Fibroblast of the aortic adventitia (primary cell): ENCODE results near the gene BRD7. TPM values are rescaled to one million over a fixed set of nuclear protein-coding genes. Genes with fewer than 3 reads are reported as not detected.

ENCODE experiments used
- DNase-seq: peaks from one replicate; pipeline ENCODE4 v3.0.0-alpha.2; 2010; ENCODE audit warnings: low read depth
- H3K4me3 ChIP-seq: 2 replicates; pipeline ENCODE4 v1.5.1; 2011; ENCODE audit warnings: low read depth, mild to moderate bottlenecking, control low read depth, low read length, moderate library complexity
- CTCF ChIP-seq: IDR thresholded peaks from 2 replicates; pipeline ENCODE4 v1.5.1; 2011; ENCODE audit warnings: mild to moderate bottlenecking, low read length, control low read depth, inconsistent platforms; ENCODE audit not compliant: insufficient read depth
- total RNA-seq: library from RNA; depleted of rRNA; stranded (reverse); fragments of >200 nt; gene quantifications from 2 replicates; pipeline ENCODE4 v1.2.3, GENCODE V29; 2012; ENCODE audit warnings: low replicate concordance

BRD7 gene
- total RNA-seq, 1 donor: 34.0 TPM

GRCh38 chr16:50294955-50295354, 73.8 kb downstream of the BRD7 start:
- H3K4me3 ChIP-seq: no peak overlapping the region
- TF ChIP-seq CTCF: no peak

GRCh38 chr16:50293994-50294855, 74.6 kb downstream of the BRD7 start:
- TF ChIP-seq CTCF: no peak
- H3K4me3 ChIP-seq: no peak overlapping the region
- no peak for DNase-seq

More at GRCh38 chr16:50294955-50295354, 73.8 kb downstream of the BRD7 start:
- no peak for DNase-seq

DNA sequence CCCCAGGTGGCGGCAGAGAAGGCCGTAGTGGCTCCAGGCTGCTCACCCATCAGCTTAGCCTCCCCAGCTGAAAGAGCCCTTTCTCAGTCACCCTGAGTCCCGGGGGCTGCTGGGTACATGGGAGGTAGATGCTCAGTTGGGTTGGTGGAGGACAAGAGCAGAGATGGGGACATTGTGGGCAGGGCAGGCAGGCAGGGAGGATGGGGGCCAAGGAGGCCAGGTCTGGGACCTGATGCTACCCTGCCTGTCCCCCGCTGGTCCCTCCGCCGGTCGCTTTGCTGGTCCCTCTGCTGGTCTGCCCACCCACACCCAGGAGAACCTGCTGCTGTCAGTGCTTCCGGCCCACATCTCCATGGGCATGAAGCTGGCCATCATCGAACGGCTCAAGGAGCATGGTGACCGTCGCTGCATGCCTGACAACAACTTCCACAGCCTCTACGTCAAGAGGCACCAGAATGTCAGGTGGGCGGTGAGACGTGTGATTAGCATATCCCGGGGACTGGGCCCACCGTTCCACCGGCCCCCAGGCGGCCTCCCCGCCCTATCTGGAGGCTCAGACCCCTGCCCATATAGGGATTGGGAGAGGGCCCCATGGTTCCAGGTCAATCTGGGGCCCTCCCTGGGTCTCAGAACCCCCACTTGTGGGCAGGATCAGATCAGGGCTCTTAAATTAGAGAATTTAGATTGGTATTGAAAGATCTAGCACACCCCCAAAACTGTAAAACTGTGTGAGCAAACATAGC, 75.6 kb downstream of the BRD7 start:
- no peak for TF ChIP-seq CTCF
- H3K4me3 ChIP-seq: no peak overlapping the region
- DNase-seq: no peak

GRCh38 chr16:50292566-50292948, 76.2 kb downstream of the BRD7 start:
- no peak for DNase-seq
- no peak overlapping the region for H3K4me3 ChIP-seq
- no peak for TF ChIP-seq CTCF

DNA sequence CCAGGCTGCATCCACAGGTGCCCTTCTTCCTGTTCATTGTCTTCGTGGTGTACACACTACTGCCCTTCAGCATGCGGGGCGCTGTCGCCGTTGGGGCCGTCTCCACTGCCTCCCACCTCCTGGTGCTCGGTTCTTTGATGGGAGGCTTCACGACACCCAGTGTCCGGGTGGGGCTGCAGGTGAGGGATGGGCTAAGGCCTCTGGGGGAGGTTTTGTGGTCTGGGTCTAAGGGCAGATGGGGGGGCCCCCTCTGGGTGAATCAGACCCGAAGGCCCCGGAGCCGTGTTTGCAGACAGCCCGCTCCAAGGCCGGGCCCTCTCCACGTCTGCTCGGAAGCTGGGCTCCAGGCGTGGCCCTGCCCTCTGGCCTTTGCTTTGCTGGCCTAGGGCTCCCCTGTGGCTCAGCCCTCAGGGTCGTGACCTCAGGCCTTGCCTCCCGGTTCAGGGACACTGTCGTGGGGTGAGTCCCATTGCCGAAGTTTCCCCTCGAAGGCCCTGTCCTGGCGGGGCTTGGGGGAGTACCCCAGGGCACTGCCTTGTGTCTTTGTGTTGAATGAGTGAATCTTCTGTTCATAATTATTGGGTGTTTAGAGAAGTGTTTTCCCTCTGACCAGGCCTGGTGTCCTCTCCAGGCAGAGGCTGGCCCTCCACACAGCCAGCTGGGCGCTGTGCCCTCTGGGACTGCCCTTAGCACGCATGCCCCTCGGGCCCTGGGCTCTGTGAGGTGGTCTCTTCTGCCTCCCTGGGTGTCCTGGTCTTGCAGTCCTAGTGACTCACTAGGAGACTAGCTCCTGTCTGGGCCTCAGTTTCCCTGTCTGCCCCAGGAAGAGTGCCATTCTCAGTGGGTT, 76.8 kb downstream of the BRD7 start:
- H3K4me3 ChIP-seq: no peak overlapping the region
- TF ChIP-seq CTCF: no peak
- no peak for DNase-seq

DNA sequence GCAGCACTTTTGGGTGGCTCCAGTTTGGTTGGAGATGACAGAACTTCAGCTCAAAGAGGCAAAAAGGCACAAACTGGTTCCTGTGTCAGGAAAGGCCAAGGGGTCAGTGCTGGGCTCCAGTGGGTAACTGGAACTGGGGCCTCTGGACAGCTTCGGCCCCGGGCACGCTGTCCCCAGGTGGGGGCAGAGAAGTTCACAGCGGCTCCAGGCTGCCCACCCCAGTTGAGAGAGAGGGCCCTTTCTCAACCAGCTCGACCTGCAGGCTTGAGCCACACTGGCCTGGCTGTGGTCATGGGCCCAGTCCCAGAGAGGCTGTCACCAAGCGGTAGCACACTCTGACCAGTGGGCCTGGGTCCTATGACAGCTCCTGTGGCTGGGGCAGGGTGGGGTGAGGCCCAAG, 77.9 kb downstream of the BRD7 start:
- H3K4me3 ChIP-seq: no peak overlapping the region
- no peak for TF ChIP-seq CTCF
- no peak for DNase-seq
